Esophagus squamous epithelium (tissue), 4 donors: ENCODE results near the gene SENP6.

ENCODE experiments used
- POLR2A ChIP-seq, 4 donors: fragments of 450-650 bp; IDR thresholded peaks; one replicate each; pipeline ENCODE4 v1.6.1; 2017; ENCODE audit warnings: antibody characterized with exemption in 4 of 4, mild to moderate bottlenecking in 4 of 4, moderate library complexity in 3 of 4
- TF ChIP-seq, protein P1 (sequence below), 6 experiments: fragments of 450-650 bp in 4 of 6; fragments of 200-600 bp in 2 of 6; sonication (generic) in 2 of 6; IDR thresholded peaks; one replicate each; pipeline ENCODE4 v1.5.1; 2016 to 2019; ENCODE audit warnings: antibody characterized with exemption in 6 of 6, mild to moderate bottlenecking in 4 of 6, moderate library complexity in 4 of 6

DNA sequence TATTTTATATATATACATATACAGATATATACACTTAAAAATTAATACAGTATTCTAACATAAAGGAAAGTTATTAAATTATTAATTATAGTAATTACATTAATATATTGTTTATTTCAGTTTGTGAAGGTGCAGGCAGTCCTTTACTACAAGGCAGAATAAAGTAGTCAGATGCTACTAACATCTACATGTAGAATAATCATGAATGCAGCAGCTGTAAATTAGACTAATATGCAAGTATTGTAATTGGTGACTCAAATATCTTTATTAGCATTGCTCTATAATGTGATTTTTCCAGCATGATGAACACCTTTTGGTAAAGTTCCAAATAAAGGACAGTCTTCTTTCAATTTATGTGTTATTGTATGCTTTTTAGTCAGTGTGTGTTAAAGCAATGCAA, 164.7 kb downstream of the SENP6 start:
- no peak for TF ChIP-seq POLR2A (IDR thresholded peaks at IDR 0.05)
- TF ChIP-seq, protein P1, sequence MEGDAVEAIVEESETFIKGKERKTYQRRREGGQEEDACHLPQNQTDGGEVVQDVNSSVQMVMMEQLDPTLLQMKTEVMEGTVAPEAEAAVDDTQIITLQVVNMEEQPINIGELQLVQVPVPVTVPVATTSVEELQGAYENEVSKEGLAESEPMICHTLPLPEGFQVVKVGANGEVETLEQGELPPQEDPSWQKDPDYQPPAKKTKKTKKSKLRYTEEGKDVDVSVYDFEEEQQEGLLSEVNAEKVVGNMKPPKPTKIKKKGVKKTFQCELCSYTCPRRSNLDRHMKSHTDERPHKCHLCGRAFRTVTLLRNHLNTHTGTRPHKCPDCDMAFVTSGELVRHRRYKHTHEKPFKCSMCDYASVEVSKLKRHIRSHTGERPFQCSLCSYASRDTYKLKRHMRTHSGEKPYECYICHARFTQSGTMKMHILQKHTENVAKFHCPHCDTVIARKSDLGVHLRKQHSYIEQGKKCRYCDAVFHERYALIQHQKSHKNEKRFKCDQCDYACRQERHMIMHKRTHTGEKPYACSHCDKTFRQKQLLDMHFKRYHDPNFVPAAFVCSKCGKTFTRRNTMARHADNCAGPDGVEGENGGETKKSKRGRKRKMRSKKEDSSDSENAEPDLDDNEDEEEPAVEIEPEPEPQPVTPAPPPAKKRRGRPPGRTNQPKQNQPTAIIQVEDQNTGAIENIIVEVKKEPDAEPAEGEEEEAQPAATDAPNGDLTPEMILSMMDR (IDR thresholded peaks at IDR 0.05) = no peak
